HG03045 (cell line): ENCODE measurements around the gene ADGRG3.
"Not testable (repeated sequence)": the region's sequence is repeated elsewhere in the genome, so short reads cannot be mapped to it uniquely, and the experiment has no call there.

Source experiments
- ATAC-seq: cut with Tn5 transposase; IDR thresholded peaks from one replicate; pipeline ENCODE4 v1.9.1; 2021; ENCODE audit warnings: mild to moderate bottlenecking, moderate library complexity; ENCODE audit not compliant: unreplicated experiment

The ADGRG3 gene

DNA sequence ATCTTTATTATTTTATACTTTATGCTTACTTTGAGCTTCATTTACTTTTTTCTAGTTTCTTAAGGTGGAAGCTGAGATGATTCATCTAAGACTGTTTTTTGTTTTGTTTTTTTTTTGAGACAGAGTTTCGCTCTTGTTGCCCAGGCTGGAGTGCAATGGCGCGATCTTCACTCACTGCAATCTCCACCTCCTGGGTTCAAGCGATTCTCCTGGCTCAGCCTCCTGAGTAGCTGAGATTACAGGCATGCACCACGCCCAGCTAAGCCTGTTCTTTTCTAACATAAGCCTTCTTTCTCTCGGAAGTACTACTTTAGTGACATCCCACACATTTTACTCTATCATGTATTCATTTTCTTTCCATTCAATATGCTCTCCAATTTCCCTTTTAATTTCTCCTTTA is 44.5 kb downstream of the ADGRG3 start:
- not testable (repeated sequence) for ATAC-seq

GRCh38 chr16:57713596-57713995 is 45.5 kb downstream of the ADGRG3 start:
- no peak for ATAC-seq

GRCh38 chr16:57714047-57714446 is 45.9 kb downstream of the ADGRG3 start:
- ATAC-seq, result no peak

- ATAC-seq, result no peak
Measured at GRCh38 chr16:57720142-57720575, 52.1 kb downstream of the ADGRG3 start.

- ATAC-seq, result no peak
Measured at GRCh38 chr16:57721356-57722209, 53.5 kb downstream of the ADGRG3 start.

DNA sequence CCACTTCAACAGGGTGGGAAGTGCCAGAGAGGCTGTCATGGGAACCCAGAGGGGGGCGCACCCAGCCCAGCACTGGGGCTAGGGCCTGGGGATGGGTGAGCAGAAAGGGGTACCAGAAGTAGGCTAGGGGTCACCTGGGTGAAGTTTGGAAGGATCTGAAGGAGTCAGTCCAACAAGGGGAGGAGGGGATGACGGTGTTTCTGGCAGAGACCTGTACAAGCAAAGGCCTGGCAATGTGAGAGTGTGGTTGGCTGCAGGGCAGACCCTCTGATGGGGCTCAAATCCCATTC is 54.0 kb downstream of the ADGRG3 start:
- ATAC-seq, result no peak

GRCh38 chr16:57722651-57723050 is 54.5 kb downstream of the ADGRG3 start:
- ATAC-seq, result no peak

GRCh38 chr16:57723170-57723569 is 55.1 kb downstream of the ADGRG3 start:
- no peak for ATAC-seq

DNA sequence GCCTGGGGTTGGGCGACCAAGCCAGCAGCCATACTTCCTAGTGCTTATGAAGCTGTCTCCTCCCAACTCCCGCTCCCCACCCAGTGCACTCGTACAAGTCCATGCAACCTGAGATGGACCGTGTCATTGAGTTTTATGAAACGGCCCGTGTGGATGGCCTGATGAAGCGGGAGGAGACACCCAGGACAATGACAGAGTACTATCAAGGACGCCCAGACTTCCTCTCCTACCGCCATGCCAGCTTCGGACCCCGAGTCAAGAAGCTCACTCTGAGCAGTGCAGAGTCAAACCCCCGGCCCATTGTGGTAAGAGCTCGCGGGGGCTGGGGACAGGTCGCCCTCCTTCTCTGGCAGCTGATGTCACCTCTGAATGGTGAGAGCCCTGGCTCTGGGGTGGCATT is 56.4 kb downstream of the ADGRG3 start:
- ATAC-seq, result no peak

DNA sequence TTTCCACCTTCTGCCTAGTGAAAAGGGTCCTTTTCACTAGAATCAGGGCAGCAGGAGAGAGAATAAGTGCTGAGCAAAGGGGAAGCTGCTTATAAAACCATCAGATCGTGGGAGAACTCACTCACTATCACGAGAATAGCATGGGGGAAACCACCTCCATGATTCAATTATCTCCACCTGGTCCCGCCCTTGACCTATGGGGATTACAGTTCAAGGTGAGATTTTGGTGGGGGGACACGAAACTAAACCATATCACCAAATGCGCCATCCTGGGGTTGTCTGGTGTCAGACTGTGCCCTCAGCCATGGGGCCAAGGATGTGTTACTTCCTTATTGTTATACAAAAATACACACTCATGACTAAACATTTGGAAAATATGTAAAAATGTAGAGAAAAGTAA is 57.0 kb downstream of the ADGRG3 start:
- ATAC-seq, result no peak

DNA sequence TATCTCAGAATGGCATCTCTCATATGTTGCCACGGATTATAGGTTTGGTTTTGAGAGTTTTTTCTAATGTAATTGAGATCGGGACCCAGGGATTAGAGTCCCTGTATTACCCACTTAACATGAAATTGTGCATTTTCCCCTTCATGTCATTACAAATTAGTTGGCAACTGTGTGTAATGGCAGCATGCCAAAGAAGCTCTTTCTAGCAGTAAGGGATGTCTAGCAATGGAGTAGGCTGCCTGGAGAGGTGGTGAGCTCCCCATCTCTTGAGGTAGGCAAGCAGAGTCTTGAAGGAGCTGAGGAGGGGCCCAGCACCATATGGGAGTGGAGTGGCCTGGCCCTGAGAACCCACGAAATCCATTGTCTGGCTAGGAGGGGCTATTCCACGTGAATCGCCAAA is 57.4 kb downstream of the ADGRG3 start:
- no peak for ATAC-seq

DNA sequence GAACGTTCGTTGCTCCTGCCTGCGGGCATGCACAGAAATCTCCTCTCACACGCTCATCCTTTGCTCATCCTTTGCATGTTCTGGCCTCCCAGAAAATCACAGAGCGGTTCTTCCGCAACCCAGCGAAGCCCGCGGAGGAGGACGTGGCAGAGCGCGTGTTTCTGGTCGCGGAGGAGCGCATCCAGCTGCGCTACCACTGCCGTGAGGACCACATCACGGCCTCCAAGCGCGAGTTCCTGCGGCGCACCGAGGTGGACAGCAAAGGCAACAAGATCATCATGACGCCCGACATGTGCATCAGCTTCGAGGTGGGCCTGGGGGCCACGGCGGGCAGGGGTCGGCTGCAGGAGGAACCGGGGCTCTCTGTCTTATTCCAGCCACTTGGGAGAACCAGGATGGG is 57.9 kb downstream of the ADGRG3 start:
- ATAC-seq, result no peak

DNA sequence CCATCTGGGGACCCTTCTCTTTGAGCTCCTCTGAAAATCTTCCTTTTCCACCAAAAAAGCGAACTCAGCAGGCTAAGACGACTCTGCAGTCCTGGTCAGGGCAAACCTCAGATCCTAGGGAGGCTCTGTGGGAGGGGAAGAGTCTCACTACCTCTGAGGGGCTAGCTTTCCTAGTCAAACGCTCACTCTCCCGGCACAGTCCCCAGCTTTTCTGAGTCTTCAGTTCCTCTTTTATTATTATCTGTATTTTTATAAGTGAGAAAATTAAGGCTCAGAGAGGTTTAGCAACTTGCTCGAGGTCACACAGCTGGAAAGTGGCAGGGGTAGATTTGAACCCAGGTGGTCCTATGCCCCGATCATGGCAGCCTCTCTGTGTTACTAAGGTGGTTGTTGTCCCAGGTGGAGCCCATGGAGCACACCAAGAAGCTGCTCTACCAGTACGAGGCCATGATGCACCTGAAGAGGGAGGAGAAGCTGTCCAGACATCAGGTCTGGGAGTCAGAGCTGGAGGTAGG is 58.4 kb downstream of the ADGRG3 start:
- no peak for ATAC-seq

DNA sequence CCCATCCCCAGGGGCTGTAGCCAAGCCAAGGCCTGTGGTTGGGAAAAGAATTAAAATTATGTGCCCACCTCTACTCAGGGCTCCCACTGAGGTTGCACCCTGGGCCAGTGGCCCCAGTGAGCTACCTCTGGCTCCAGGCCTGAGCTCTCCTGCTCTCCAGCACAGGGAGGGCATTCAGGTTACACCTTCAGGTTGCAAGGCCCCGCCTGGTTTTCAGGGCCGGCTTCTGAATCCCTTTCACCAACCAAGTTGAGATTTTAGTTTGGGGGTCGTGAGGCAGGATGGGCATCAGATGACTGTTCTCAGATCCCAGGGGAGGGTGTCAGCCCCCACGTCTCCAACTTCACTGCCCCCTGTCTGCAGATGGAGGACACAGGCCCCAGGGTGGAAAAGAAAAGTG is 59.5 kb downstream of the ADGRG3 start:
- ATAC-seq, result no peak

DNA sequence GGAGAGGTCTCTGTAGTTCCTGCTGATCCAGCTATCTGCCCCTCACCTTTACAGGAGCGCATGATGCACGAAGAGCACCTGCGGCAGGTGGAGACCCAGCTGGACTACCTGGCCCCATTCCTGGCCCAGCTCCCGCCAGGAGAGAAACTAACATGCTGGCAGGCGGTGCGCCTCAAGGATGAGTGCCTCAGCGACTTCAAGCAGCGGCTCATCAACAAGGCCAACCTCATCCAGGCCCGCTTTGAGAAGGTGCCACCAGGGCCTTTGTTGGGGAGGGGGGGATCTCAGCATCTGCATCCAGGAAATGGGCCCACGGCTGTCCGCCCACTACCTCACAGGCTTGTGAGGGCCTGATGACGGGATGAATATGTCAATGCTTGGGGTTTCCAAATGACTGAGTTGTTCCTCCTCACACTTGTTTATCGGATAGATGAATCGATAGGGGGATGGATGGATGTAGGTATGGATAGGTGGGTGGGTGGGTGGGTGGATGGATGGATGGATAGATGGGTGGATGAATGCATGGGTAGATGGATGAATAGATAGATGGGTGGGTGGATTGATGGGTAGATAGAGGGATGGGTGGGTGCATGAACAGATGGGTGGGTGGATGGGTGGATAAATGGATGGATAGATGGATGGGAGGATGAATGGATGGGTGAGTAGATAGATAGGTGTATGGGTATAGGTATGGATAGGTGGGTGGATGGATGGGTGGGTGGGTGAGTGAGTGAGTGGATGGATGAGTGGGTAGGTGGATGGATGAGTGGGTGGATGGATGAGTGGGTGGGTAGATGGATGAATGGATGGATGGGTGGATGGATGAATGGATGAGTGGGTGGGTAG is 60.5 kb downstream of the ADGRG3 start:
- ATAC-seq, result no peak

- no peak for ATAC-seq
Measured at GRCh38 chr16:57729182-57729484, 61.0 kb downstream of the ADGRG3 start.

DNA sequence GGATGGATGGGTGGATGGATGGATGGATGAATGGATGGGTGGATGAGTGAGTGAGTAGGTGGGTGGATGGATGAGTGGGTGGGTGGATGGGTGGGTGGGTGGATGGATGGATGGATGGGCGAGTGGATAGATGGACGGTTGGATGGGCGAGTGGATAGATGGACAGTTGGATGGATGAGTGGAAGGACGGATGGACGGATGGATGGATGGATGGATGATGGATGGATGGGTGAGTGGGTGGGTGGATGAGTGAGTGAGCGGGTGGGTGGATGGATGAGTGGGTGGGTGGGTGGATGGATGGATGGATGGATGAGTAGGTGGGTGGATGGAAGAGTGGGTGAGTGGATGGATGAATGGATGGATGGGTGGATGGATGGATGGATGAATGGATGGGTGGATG is 61.7 kb downstream of the ADGRG3 start:
- ATAC-seq, result not testable (repeated sequence)

- ATAC-seq, result no peak
Measured at GRCh38 chr16:57730771-57731730, 62.9 kb downstream of the ADGRG3 start.

- no peak for ATAC-seq
Measured at GRCh38 chr16:57732037-57732436, 63.9 kb downstream of the ADGRG3 start.

DNA sequence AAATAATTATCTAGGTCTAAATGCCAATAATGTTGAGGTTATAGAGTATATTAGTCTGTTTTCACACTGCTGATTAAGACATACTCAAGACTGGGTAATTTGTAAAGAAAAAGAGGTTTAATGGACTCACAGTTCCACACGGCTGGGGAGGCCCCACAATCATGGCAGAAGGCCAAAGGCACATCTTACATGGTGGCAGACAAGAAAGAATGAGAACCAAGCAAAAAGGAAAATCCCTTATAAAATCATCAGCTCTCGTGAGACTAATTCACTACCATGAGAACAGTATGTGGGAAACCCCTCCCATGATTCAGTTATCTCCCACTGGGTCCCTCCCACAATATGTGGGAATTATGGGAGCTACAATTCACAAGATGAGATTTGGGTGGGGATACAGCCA is 64.6 kb downstream of the ADGRG3 start:
- ATAC-seq, result no peak

GRCh38 chr16:57734308-57734924 is 66.3 kb downstream of the ADGRG3 start:
- ATAC-seq, result no peak
